GM20000 (cell line): ENCODE results near the gene TMEFF2.

Experiments used
- DNase-seq: peaks from one replicate; pipeline ENCODE4 v3.0.0; 2012; ENCODE audit warnings: low spot score
- CTCF ChIP-seq: IDR thresholded peaks from 2 replicates; pipeline ENCODE4 v1.5.1; 2012; ENCODE audit warnings: mild to moderate bottlenecking, control low read depth; ENCODE audit errors: extremely low read depth, missing control alignments

The TMEFF2 gene

GRCh38 chr2:192016265-192016664 lies 178.5 kb downstream of the TMEFF2 start:
- DNase-seq, result no peak
- no peak for TF ChIP-seq CTCF

- DNase-seq, result no peak
- TF ChIP-seq CTCF, result no peak
Observed at GRCh38 chr2:192013211-192013610, 181.5 kb downstream of the TMEFF2 start.

DNA sequence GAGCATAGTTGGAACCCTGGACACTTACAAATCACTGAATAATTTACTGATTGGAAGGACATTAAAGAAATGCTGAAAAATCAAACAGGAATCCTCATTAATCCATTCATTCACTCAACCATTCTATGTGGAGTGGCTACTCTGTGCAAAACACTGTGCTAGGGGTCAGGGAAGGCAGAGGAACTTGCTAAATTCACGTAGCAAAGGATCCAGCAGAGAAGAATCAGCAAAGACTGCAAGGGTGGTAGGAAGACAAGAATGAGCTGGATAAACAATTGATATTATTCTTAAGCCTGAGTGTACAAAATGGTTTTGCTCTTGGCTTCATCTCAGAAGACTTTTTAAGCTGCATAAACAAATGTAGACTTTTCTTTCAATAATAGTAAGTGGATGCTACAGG lies 183.5 kb downstream of the TMEFF2 start:
- TF ChIP-seq CTCF, result no peak
- no peak for DNase-seq

GRCh38 chr2:192010073-192010472 lies 184.7 kb downstream of the TMEFF2 start:
- no peak for DNase-seq
- no peak for TF ChIP-seq CTCF

- DNase-seq, result no peak
- TF ChIP-seq CTCF, result no peak
Observed at GRCh38 chr2:192007581-192008228, 187.0 kb downstream of the TMEFF2 start.

- DNase-seq, result no peak
- TF ChIP-seq CTCF, result no peak
Observed at GRCh38 chr2:192005211-192005610, 189.5 kb downstream of the TMEFF2 start.

GRCh38 chr2:192004188-192004963 lies 190.4 kb downstream of the TMEFF2 start:
- peak; percentile 14 for DNase-seq
- no peak for TF ChIP-seq CTCF
